ENCODE data around the gene GABRA4. TPM values are rescaled to one million over a fixed set of nuclear protein-coding genes. Genes with fewer than 3 reads are reported as not detected.

GABRA4 gene
- total RNA-seq, 1 donor from 2014 or later, result not detected

DNA sequence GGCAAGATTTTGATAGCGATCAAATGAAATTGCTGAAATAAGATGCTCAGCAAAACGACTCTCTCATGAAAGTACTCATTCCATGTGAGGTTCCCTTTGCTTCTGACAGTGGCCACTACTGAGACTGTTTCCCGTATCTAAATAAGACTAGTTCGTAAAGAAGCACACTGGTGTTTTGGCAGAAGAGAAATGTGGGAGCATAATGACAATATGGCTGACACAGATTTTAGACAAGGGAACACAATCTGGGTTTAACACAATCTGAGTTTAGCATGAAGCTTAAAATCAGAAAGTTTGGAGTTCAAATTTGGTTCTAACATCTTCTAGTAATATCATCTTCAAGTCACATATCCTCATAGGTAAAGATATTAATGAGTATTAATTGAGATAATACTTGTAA, 13.7 kb downstream of the GABRA4 start:
- no peak for DNase-seq (ENCODE audit: low spot score)

DNA sequence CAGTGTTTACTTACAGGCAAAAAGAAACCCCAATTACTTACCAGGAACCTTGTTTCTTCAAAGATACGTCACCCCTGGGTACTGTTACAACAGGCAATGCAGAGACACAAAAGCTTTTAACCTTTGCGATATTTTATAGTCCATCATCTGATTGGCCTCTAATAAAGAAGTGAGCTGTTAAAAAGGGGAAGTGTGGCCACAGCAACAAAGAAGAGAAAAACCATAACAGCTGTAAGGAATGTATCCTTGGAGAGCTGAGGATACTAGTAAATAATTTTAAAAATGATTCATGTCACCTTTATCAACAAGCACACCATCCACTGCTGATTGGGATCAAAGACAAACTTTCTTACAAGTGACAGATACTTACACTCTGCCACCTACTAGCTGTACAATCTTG, 14.1 kb downstream of the GABRA4 start:
- DNase-seq (ENCODE audit: low spot score), result no peak

DNA sequence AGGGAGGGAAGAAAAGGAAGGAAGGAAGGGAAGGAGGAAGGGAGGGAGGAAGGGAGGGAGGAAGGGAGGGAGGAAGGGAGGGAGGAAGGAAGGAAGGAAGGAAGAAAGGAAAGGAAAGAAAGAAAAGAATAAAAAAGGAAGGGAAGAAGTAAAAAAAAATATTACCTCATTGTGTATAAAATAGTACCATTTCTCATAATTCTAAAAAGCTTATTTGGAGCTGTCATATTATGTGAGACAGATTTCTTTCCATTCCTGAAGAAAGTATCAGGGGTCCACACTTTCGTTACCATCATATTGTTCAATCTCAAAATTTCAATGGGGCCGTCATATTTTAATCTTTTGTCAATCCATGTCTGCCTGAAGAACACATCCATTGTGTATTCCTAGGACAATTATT, 16.1 kb downstream of the GABRA4 start:
- no peak for DNase-seq (ENCODE audit: low spot score)

DNA sequence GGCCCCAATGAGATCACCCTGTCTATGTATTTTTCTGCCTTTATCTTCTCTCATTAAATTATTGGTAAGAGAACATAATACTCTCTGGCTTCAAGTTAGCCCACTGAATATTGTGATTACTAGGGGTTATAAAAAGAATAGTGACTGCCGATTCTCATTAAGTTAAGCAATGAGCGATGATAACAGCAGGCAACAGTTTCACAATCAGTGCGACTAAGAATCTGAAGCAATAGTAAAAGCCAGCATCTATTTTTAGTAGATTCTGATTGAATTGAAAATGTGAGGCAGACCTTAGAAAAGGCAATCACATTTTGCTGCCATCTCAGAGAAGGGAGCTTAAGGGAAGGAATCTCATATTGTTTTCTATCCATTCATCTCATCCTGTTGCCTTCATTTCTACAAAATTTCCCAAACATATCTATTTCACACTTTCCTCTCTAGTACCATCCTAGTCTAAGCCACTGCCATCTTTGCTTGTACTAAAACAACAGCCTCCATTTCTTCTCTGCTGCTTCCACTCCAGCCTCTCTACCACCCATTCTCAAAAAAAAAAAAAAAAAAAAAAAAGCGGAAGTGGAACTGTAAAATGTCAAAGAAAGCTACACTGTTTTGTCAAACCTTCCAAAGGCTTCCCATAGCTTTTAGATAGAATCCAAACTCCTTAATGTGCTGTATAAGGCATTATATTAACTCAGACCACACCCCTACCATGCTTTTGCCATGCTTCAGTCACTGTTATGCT, 17.4 kb downstream of the GABRA4 start:
- no peak for DNase-seq (ENCODE audit: low spot score)

DNA sequence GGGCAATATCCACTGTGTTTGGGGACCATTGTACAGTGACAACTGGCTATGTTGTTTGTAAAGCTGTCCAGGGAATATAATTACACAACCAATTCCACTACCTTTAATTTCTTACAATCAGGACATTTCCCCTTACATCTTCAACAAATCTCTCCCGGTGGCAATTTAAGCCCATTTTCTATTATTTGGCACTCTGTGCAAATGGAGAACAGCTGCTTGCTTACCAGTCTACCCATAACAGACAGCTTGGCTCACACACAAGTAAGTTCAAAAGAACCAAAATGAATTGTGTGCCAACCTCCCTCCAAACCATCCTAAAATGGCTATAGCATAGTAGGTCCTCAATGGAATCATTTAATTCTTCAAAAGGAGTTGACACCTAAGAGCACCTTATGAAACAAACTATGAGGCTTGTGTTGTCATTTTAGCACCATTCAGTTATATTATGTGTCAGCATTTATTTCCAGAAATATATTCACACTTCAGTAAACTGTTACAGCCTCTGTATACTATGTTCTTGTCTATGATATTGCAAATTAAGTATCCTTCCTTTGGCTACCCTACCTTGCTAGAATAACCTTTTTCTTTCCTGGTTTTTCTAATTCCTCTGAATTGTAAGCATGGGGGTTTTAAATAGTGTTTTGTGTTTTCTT, 18.4 kb downstream of the GABRA4 start:
- no peak for DNase-seq (ENCODE audit: low spot score)

DNA sequence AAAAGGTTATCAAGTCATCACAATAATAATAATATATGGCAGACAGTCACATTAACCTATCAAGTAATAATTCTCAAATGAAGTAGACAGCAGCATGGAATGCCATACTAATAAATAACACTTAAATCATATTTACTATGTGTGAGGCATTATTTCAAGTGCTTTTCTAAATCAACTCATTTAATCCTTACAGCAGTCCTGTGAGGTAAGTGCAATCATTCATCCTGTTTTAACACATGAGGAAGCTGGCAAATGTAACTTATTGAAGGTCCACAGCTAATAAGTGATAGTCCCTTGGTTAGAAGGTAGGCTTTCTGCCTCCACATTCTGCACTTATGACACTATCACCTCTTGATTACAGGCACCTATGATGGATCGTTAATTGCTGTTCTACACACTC, 24.5 kb downstream of the GABRA4 start:
- DNase-seq (ENCODE audit: low spot score), result no peak

DNA sequence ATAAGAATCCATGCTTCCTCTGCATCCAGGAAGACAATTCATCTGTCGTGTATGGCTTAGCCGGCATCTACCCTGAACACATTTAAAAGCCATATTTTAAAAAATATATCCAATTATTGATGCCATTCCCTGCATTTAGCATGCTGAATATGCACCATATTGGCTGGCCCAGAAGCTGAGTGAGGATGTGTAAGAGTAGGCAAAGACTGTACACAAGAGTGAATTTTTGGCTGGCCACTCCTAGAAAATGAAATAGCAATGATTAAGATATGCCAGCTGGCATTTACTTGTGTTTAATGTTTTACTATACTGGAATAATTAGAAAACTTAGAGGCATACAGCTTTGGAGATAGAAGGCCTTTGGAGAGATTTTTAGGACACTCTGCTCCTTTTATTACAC, 25.8 kb downstream of the GABRA4 start:
- DNase-seq (ENCODE audit: low spot score), result no peak

DNA sequence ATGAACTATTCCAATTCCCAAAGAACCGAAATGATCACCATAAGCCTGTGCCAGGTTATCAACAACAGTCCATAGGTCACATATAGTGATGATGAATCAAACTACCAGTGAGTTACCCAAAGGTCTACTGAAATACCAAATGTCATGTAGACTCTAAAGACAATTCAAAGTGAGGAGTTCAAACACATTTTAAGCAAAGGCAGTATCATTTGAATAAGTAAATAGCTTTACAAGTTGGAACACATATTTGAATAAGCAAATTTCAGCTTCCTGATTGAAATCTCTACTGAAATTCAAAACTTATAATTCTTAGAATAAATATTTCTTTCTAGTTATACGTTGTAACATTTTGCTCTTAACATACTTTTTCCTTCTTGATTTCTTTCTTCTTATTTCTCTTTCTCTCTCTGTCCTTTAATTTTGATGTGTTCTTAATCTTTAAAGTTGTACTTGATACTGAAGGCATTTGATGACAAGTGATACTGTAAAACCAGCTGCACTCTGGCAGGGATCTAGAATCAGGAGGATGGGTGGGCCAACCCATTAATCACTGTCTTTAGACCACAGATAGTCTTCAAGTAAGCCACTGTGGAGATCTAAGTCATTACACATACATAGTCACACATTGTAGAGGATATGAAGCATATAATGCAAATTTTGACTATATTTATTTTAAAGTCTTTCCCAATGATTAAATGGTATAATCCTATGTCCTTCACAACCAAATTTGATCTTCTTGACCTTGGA, 34.5 kb downstream of the GABRA4 start:
- DNase-seq (ENCODE audit: low spot score), result no peak

DNA sequence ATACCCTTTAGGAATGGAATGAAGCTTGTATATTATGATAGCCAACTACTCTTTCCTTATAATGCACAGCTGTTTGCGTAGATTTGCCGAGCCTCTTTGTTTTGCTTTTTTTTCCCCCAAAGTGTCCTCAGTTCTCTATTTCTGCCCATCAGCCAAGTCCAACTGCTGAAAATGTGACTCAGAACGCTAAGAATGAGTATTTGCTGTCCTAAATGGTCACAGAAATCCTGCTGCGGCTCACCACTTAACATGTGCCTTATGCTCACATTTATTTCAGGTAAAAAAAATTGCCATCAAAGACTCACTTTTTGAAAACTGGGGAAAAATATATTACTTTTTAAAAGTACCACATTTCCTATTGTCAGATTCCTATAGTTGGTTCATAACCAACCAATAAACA, 36.9 kb downstream of the GABRA4 start:
- no peak for DNase-seq (ENCODE audit: low spot score)

DNA sequence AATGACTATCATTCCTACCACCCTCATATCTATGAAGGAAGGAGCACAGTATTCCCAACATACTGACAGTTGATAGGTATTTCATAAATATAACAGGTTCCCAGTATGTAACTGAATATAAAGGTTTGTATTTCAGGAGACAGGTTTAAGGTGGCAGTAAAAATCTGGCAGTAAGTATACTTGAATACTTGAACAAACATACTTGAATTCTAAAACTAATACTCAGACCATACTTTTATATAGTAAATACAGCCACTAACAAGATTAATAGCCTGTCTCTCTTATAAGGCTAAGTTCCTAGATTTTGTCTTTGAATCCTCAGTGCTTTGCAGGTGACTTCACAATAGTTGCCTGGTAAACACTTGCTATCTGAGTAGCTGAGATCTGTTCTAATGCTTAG, 37.8 kb downstream of the GABRA4 start:
- no peak for DNase-seq (ENCODE audit: low spot score)

DNA sequence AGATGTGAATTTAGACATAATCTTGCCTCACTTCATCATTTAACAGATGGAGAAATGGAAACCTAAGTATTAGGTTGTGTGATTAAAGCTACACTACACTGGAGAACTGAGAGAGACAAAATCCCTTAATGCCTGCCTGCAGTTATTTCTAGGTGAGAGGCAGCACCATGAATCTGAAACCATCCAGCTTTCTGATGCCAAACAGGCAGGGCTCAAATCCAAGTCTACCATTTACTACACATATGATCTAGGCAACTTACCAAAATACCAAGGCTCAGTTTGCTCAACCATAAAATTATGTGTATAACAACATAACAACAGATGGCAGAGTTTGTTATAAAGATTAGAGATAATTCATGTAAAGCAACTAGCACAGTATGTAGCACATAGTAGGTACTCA, 38.7 kb downstream of the GABRA4 start:
- DNase-seq (ENCODE audit: low spot score), result no peak

DNA sequence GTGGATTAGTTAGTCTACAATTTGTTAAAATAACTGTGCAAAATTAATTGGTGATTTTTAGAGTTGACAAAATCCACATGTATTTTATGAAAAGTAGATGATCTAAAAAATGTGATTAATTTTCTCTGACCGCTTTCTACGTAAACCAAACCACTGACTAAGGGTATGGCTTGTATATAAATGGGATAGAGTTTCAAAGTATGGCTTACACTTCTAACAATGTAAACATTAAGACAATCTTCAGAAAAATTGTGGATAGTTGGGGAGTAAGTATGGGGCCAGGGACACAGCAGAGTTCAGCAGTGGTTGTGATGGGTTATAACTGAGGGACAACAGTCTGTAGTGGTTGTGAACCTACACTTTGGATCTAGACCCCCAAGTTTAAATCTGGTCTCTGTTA, 39.8 kb downstream of the GABRA4 start:
- DNase-seq (ENCODE audit: low spot score), result no peak

DNA sequence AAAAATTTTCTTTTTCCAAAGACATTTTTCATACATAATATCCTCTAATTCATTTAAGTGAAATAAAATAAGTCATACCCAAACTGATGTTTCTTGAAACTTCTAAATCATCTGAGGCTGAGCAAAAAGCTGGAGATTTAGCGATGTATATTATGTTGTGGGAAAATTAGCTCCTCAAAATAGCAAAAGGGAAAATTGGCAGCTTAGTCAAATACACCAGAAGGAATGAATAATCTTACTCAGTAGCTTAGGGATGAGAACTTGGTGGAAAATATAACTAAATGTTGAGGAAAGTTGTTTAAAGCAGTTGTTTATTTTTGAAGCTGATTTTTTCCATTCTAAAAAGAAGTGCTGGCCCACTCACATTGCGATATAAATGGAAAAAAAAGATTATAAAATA, 40.9 kb downstream of the GABRA4 start:
- no peak for DNase-seq (ENCODE audit: low spot score)

DNA sequence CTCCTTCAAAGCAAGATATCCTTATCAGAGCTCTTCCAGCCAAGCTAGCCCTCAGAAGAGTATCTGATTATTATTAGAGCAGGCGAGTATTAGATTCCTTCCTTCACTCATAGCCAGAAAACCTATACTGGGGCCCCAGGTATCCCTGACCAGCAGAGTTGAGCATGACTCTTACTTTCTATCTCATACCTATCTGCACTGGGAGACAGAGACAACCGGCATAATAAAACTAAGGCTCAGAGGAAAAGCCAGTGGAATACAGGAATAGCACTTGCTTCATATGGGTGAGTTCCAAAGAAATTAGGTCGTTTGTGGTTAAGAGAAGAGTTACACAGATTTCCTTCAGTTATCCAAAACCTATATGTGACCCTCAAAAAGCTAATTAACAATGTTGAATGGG, 42.6 kb downstream of the GABRA4 start:
- no peak for DNase-seq (ENCODE audit: low spot score)

DNA sequence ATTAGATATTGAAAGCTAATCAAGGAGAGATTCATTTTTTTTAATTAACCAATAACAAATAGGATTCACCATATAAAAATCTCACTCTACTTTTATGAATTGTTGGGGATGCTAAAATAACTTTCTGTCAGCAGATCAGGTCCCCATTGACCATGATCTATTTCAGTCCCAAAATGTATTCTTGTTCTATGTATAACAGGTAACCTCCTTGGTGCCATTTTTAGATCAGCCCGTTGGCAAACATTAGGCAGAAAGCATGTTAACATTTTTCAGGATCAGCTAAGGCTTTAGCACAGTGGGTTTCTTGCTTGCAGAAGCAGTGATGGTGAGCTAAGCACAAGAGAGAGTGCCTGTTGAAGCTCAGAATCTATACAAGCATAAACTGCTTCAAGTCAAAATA, 43.6 kb downstream of the GABRA4 start:
- DNase-seq (ENCODE audit: low spot score), result no peak

DNA sequence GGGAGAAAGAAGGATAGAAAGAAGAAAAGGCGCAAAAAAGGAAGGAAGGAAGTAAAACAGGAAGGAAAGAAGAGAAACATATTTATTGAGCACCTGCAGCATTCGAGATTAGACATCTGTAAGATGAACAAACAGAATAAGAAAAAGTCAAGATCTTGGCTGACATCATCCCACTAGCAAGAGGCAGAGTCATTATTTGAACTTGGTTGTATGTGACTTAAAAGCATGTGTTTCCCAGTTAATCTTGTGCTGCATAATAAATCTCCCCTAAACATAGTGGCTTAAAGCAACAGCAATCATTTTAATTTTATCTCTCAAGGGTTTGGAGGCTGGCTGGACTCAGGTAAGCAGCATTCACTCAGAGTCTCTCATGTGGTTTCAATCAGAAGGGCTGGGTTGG, 45.8 kb downstream of the GABRA4 start:
- DNase-seq (ENCODE audit: low spot score), result no peak

DNA sequence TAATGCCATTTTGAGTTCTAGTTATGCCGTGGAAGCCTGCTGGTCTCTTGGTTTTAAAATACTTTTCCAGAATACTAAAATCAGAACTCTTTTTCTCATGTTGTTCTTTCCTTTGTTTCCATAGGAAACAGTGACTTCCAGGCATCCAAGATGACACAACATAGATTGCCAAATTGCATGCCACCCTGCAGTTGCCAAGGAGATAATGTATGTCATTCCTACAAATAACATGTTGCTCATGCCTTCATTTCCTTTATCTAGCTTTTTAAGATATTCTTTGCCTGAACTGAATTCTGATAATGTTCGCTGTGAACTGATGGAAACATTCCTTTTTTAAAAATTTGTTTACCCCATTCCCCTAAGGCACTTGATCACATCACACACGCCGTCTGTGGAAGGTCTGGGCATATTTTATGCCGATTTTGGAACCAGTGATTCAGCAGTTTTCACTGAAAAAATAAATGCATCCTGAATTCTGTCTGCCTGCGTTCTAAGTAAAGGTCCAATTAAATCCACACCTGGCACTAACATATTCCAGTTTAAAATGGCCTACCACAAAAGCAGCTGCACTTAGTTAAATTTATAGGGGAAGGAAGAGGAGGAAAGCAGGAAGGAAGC, 46.4 kb downstream of the GABRA4 start:
- DNase-seq (ENCODE audit: low spot score), result no peak

DNA sequence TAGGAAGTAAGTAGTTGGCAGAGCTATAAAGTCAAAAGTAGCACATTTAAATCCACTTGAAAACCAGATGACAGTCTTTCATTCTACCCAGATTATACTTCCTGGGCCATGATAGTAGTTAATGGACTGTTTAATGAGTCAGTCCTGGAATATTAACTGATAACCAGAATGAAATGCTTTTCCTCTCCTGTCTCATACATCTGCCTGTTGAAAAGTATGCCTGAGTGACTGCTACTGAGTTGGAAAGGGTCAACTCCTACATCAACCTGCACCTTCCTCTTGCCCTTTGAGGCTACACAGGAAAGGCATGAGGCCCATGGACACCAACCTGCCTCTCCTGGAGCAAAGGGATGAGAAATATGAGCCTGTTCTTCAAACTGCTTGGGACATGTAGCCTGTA, 48.3 kb downstream of the GABRA4 start:
- no peak for DNase-seq (ENCODE audit: low spot score)

DNA sequence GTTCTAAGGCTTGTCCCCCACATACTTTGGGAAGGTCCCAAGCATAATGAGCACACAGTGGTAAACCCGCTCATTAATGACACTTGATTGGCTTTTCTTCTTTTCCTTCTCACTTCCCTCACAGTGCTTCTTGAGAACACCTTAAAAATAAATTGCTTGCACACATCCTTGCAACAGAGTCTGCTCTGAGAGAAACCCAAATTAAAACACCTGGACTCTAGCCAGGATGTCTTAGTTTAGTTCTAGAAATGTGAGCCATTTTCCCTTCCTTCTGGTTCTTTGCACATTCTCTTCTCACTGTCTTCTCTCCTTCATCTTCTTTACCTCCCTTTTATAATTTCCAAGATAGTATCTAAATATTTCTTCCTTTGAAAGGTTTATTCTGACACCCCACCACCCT, 49.0 kb downstream of the GABRA4 start:
- DNase-seq (ENCODE audit: low spot score), result no peak

DNA sequence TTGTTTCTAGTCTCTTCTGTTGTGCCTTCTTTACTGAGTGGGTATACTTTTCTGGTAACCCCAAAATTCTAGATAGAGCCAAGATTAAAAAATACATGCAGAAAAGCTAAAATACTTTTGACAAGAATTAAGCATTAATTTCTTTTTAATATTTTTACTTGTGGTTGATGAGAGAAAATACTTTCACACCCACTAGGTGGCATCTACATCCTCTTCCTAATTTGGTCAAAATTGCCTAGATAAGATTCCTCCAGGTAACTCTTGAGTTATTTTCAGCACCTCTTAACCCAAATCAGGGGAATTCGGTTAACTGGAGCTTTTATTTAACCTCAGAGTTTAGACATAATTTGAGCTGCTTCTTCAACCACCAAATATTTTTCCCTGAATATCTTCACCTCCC, 55.9 kb downstream of the GABRA4 start:
- no peak for DNase-seq (ENCODE audit: low spot score)

DNA sequence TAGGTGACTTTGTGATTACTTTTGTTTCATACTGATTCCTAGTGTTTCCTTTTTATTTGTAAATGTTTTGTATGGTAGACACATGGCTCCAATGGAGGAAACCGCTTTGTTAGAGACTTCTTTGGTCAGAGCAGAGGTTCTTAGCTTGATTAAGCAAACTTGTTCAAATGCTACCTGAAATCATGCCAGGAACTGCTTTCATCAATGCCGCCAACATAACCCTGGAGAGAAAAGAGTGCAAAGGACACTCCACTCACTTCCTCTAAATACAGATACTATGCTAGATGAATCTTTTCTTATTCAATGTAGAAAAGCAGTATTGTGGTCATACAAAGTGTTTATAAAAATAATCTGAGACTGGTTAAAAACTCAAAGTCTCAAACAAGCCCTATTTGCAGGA, 58.7 kb downstream of the GABRA4 start:
- no peak for DNase-seq (ENCODE audit: low spot score)

DNA sequence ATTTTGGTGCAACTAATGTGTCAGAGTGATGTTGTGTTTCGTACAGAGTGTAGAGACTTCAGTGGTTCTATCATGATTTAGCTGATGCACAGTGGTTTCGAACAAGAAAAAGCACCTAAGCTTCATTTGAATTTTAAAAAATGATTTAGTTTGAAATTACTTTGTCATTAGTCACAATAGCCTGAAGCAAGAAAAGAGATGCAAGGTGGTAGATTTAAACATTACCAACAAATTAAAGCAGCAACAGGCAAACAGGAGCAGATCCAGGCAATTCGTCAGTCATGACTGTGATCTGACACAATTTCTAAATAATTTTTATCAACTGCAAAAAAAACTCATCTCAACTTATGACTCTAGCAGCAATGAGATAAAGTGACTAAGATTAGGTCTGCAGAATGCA, 59.7 kb downstream of the GABRA4 start:
- DNase-seq (ENCODE audit: low spot score), result no peak

Data from mesenteric fat pad (tissue), 1 donor.